ENCODE results near the gene TTC6. TPM values are rescaled to one million over a fixed set of nuclear protein-coding genes. Genes with fewer than 3 reads are reported as not detected.
"Not testable (repeated sequence)": the region's sequence is repeated elsewhere in the genome, so short reads cannot be mapped to it uniquely, and the experiment has no call there.

Gene TTC6
- total RNA-seq (2014; rRNA removed; shearing (Covaris generic)) = not detected in 2 replicates
- polyA plus RNA-seq (2015; cell fraction: cytosol; rRNA removed) = not detected in 2 replicates
- polyA plus RNA-seq (2015; cell fraction: nucleus; rRNA removed) = 0.42 TPM in 1 of 2 replicates, not detected in the other

DNA sequence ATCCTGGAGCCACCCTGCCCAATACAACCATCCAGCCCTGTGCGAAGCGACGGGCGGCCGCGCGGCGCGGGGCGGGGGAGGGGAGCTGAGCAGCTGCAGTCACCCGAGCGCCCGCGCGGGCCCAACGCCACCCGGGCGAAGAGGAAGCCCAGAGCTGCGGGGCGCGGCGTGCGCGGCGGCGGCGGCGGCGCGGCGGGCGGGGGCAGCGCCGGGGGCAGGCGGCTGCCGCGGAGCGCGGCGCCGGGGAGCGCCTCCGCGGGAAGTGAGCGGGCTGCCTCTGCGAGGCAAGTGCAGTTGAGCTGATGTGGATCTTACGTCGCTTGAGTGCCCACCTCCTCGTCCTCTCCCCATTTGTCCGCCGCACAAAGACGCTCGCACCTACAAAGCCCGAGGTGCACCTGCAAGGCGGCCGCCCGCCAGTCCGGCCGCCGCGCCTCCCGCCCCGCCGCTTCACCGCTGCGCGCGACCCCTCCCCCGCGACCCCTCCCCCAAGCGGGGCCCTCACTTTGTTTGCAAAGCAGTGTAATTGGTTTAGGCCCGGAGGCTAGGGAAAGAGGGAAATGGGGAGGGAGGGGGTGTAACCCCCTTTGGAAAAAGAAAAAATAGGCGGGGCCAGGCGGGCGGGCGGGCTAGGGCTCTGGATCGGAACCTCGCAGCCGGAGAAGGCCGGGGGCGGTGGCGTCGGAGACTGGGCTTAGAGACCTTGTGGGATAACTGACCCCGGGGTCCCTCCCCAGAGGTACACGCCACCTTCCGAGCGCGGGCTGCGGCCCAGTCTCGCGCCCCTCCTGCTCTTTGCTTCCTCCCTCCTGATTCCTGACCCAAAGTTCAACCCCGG, at the start of gene TTC6, which contains the start of gene FOXA1:
Gene TTC6, plus strand, starts transcription at position 659 of the 838 bp plus-strand sequence. CDS start 26,436 bp downstream, outside the sequence.
Gene FOXA1, minus strand, starts transcription at position 279 of the 838 bp plus-strand sequence. Its CDS starts 277 bp downstream, at position 2.
- DNase-seq (ENCODE audit: low read depth) = peak; percentile 32

- DNase-seq (ENCODE audit: low read depth) = no peak
These were observed 48.6 kb upstream of the TTC6 start for GRCh38 chr14:37546621-37547447.

GRCh38 chr14:37550511-37550910, 44.9 kb upstream of the TTC6 start:
- DNase-seq (ENCODE audit: low read depth) = no peak

DNA sequence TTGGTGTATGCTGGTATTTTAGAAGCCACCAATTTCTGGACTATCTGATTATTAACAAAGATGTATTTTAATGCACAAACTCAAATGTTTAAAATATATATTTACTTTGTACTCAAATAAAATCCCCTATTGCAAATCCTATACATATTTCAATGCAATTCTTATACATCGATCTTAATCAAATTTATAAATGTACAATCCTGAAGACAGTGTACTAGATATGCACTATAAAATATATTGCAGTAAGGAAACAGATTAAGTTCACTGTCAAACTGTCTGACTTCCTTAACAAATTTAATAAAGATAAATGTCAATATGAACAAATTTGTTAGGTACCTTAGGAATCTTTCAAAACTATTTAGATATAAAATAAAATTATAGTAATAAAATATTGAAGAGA, 44.3 kb upstream of the TTC6 start:
- DNase-seq (ENCODE audit: low read depth) = no peak

- DNase-seq (ENCODE audit: low read depth) = no peak
These were observed 41.4 kb upstream of the TTC6 start for GRCh38 chr14:37553935-37554550.

DNA sequence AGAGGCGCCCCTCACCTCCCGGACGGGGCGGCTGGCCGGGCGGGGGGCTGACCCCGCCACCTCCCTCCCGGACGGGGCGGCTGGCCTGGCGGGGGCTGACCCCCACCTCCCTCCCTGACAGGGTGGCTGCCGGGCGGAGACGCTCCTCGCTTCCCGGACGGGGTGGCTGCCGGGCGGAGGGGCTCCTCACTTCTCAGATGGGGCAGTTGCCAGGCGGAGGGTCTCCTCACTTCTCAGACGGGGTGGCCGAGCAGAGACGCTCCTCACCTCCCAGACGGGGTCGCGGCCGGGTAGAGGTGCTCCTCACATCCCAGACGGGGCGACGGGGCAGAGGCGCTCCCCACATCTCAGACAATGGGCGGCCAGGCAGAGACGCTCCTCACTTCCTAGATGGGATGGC, 39.8 kb upstream of the TTC6 start:
- not testable (repeated sequence) for DNase-seq (ENCODE audit: low read depth)

GRCh38 chr14:37558740-37559139, 36.7 kb upstream of the TTC6 start:
- no peak for DNase-seq (ENCODE audit: low read depth)

DNA sequence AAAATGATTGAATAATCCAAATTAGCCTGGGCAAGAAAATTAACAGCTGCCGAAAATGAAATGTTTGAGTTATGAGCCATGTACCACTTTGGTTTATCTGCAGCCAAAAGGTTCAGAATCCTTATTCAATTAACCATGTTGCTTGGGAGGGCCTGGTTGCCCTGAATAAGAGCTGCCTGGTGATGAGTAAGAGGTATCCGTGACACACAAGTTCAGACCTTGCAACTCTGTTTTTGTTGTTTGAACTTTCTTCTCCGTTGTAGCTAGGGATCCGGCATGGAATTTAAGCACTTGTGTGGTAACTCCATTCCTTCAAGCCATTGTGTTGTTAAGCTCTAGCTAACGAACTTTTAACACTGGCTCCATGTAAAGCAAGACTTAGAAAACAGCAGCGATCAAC, 36.0 kb upstream of the TTC6 start:
- DNase-seq (ENCODE audit: low read depth) = peak; percentile 8

GRCh38 chr14:37563189-37563588, 32.2 kb upstream of the TTC6 start:
- DNase-seq (ENCODE audit: low read depth) = no peak

DNA sequence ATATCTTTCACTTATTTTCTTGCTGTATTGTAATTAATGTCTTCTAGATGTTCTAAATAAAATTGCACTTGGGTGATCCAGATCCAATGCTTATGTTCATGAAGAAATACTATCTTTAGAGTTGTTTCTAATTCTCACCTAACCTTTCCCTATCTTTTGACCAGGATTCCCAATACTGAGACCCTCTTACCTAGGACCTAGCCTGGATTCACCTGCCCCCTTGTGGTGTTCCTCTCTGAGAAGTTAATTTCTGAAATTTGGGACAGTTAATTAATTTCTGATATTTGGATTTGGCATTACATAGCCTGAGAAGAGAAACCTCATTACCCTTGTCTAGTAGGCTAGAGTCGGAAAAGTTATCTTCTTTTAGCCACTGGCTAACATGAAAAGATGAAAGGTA, 29.9 kb upstream of the TTC6 start:
- DNase-seq (ENCODE audit: low read depth) = no peak

- DNase-seq (ENCODE audit: low read depth) = peak; percentile 22
These were observed 28.5 kb upstream of the TTC6 start for GRCh38 chr14:37566811-37567371.

DNA sequence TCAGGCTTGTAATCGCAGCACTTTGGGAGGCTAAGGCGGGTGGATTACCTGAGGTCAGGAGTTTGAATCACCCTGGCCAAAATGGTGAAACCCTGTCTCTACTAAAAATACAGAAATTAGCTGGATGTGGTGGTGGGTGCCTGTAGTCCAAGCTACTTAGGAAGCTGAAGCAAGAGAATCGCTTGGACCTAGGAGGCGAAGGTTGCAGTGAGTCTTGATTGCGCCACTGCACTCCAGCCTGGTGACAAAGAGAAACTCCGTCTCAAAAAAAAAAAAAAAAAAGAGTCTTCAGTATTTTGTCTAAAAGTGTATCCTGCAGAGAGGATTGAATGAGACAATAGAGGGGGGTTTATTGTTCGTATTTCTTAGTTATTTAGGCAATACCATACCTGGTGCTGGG, 25.7 kb upstream of the TTC6 start:
- DNase-seq (ENCODE audit: low read depth) = no peak

GRCh38 chr14:37571391-37571790, 24.0 kb upstream of the TTC6 start:
- no peak for DNase-seq (ENCODE audit: low read depth)

- DNase-seq (ENCODE audit: low read depth) = peak; percentile 25
These were observed 22.1 kb upstream of the TTC6 start for GRCh38 chr14:37573356-37573755.

DNA sequence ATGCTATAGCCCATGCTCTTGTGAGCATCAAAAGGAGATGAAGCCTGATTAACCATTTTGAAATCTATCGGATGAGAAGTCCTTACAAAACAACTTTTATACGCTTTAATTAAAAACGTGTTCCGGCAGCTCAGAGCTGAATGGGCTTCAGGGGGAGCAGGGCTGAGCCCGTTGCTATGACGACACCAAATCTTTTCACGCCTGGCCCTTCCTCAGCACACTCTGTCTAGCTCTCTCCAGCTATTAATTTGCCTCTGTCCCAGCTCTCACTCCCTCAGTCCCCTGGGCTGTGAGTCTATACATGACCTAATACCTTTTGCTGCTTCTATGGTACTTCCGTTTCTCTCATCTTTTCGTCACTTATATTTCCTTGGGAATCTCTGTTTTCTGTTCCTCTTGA, 16.2 kb upstream of the TTC6 start:
- no peak for DNase-seq (ENCODE audit: low read depth)

GRCh38 chr14:37580146-37580545, 15.3 kb upstream of the TTC6 start:
- peak; percentile 91 for DNase-seq (ENCODE audit: low read depth)

DNA sequence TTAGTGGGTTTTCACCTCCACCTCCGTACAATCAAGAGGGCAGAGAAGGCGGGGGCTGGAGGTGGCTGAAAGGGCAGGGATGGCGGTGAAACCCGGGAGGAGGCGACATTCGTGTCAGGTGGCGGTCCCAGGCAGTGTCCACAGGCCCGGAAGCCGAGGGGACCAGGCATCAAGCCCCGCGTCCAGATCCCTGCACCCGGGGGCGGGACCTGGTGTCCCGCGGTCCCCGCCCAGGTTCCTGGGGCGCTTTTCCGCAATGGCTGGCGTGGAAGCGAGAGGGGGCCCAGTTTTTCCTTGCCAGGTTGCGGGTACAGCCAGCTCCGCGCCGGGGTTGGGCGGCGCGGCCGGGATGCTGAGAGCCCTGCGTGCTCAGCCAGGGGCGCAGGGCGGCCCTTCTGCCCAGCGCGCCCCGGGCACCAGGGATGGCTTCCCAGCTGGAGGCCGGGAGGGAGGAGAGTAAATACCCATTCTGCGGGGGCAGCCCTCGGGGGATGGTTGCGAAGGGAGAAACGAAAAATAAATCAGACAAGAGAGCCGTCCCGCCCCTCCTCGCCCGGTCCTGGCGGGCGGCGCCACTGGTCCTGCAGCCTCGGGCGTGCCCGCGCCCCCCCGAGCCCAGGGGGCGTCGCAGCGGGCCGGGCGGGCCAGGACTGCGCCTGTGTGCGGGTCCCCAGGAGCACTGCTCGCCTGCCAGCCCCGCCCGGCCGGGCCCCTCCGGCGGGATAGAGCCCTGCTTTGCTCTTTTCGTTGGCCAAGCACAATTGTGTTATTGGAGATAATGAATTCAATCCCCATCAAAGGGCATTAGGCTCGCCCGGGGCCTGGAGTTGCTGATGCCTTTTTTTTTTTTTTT, 11.8 kb upstream of the TTC6 start:
- no peak for DNase-seq (ENCODE audit: low read depth)

DNA sequence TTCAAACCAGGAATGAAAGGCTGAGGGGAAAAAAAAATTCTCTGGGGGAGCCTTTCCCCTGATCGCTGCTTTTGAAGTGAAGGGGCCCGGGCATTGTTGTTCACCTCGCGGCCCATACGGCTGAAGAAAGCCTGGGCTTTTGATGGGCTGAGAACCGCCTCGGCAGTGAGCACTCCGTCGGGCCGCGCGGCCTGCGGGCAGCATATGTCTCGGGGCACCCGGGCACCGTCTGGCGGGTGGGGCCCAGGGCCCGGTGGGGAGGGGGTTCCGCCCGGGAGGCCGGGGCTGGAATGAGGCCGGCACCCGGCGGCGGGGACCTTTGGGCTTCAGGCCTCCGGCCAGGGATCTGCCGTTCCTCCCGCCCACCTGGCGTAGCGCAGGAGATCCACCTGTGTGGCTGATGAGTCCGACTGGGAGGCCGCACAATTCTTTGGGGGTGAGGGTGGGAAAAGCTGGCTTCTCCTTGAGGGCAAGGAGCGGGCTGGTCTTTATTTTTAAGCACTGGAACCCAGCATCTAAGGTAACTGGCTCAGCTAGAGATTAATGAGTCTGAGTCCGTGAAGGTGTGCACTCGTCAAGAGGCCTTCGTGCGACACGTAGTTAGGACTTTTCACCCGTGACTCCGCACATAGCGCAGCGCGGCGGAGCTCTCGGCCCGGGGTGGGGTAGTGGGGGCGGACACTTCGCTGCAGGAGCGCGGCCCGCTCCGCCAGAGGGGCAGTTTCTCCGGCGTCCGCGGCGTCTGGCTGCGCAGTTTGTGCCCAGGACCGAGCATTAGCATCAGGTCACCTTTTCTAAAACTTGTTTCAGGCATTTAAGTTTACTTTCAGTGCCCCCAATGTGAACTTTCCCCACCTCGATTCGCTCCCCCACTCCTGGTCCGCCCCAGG, 11.0 kb upstream of the TTC6 start:
- no peak for DNase-seq (ENCODE audit: low read depth)

DNA sequence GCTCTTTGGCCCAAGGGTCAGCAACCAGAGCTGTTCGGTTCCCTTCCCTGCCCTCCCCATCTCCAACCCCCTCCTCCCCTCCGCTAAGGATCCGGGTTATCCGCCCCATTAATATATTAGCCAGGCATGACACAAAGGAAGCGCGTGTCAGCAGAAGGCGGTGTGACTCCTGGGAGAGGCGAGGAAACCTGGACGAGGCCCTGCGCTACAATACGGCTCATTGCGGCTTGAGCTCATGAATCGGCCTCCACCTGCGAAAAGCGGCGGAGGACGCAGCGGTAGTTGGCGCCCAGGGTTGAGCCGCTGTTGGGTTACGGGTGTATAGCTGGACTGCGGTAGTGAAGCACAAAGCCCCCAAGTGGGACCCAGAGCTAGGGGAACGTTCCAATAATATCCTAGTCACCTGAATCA, 10.3 kb upstream of the TTC6 start:
- no peak for DNase-seq (ENCODE audit: low read depth)
